Measurements from ENCODE around the gene DLG2.

The DLG2 gene

GRCh38 chr11:84524422-84525051 is 1102.6 kb downstream of the DLG2 start:
- DNase-seq = no peak

- no peak for DNase-seq
Measured at GRCh38 chr11:84522331-84522730, 1104.8 kb downstream of the DLG2 start.

GRCh38 chr11:84518631-84519183 is 1108.4 kb downstream of the DLG2 start:
- no peak for DNase-seq

- DNase-seq = no peak
Measured at GRCh38 chr11:84514436-84514835, 1112.7 kb downstream of the DLG2 start.

DNA sequence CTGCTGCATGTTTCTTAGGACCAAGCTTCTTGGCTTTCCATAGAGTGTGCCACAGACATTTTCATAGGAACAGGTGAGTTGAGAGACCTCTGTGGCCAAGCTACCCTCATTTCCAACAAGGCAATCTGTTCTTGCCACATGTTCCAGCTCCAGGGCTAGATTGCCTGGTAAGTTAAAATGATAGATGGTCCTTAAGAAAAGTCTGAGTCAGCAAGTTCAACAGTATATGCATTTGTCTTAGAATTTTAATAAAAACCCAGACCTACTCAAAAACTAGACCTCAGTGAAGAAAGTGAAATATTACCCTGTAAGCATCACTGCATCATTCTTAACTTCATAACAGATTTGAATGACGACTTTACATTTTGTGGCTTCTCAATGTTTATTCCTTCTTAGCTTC is 1123.6 kb downstream of the DLG2 start:
- DNase-seq = no peak

GRCh38 chr11:84501750-84502149 is 1125.4 kb downstream of the DLG2 start:
- peak; percentile 62 for DNase-seq

GRCh38 chr11:84497981-84498411 is 1129.1 kb downstream of the DLG2 start:
- DNase-seq = no peak

DNA sequence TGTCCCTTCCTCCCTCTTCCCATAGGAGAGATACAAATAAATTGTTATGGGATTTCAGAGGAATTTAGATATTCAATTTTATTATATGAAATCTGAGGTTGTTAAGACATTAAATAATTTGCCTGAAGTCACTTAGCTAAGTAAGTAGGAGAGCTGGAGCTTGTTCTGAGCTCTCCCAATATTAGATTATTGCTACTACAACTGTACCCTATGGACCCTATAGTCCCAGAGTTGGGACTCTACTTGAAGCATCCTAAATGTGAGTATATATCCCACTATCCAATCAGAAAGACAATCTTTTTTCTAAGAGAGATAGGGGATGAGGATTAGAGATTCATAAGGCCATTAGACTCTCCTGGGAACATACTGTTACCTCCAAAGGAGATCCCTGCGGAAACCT is 1130.0 kb downstream of the DLG2 start:
- DNase-seq = no peak

DNA sequence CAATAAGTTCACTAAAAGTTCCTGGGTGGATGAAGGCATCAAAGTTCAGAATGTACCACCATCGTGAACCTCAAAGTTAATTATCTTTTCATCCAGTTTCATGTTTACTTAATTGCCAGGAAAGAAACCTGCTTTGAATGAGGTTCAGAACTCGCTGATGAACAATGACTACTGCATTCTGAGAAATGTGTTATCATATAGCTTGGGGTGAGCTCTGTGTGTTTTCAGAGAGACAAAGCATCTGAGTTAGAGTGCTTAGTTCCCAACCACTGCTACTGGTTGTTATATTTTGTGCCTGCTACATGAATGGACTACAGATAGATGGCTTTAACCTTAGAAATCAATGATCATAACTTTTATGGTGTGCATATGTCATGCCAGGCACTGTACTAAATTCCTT is 1131.0 kb downstream of the DLG2 start:
- DNase-seq = no peak

DNA sequence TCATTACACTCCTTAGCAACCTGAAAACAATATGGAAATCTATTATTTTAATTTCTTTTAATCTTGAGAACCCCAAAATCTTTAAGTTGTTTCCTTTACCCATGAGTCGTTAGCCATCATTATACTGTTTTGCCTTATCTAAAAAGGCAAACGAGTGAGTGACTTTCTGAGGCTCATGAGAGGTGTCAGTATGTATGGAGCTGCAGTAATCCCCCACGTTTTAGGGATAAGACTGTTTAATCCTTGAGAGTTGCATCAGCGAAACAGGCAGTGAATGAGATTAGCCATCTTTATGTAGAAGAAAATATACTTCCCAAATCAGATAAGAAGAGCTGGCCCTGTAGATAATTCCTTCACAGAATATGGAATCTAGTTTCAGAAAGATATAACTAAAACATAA is 1147.0 kb downstream of the DLG2 start:
- no peak for DNase-seq

GRCh38 chr11:84476581-84476980 is 1150.6 kb downstream of the DLG2 start:
- no peak for DNase-seq

DNA sequence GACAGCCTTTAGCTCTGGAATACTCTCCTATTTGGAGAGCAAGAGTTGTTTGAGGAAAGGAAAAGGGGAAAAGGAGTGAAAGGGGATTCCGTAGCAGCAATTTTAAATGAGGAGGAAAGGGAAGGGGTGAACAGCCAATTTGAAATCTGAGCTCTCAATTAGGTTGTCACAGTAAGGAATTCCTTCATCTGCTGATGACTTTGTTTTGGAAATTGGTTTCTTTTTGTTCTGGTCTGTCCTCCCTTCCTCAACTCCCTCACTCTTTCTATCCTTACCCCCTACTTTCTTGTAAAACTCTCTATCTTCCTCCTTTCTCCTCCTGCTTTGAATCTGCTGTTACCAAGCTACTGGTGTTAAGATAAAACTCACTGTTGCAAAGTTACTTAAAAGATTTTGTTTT is 1155.6 kb downstream of the DLG2 start:
- no peak for DNase-seq

DNA sequence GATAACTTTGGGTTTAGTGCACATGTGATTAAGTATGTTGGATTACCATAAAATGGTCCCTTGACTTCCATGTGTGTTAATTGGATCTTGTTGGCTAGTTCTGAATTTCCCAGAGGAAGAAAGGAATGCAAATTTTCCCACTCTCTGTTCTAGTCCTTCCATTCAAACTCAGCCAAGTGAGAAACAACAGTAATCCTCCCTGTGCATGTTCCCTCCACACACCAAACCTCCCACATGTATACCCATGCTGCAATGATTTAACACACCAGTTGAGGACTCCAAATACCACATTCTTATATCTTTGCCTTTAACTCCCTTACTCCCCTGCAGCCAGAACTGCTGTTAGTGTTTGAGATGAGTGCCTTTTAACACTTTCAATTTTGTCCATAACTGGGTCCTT is 1158.9 kb downstream of the DLG2 start:
- DNase-seq = no peak

- no peak for DNase-seq
Measured at GRCh38 chr11:84465040-84465439, 1162.1 kb downstream of the DLG2 start.

DNA sequence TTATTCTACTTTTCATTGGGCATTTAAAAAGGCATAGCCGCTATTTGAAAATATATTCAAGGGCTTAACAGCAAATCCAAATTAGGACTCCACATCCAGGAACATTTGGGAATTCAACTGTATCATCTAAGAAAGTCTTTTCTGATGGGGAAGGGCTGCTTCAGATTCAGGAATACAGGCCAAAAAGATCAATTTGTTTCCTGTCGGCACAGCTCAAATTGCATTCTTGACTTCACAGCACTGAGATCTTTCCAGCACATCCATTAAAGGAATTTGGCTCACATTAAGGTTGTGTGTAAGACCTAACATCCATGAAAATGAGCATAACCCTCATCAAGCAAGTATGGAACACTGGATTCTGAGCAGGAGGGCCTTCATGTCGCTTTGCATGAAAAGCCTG is 1171.5 kb downstream of the DLG2 start:
- no peak for DNase-seq

- DNase-seq = no peak
Measured at GRCh38 chr11:84452211-84452610, 1174.9 kb downstream of the DLG2 start.

GRCh38 chr11:84438565-84438964 is 1188.6 kb downstream of the DLG2 start:
- no peak for DNase-seq

- peak; percentile 17 for DNase-seq
Measured at GRCh38 chr11:84437071-84437980, 1189.8 kb downstream of the DLG2 start.

- DNase-seq = no peak
Measured at GRCh38 chr11:84430661-84431060, 1196.5 kb downstream of the DLG2 start.

- DNase-seq = no peak
Measured at GRCh38 chr11:84425673-84426072, 1201.5 kb downstream of the DLG2 start.

GRCh38 chr11:84420271-84420670 is 1206.9 kb downstream of the DLG2 start:
- DNase-seq = no peak

- DNase-seq = no peak
Measured at GRCh38 chr11:84419616-84420015, 1207.5 kb downstream of the DLG2 start.

GRCh38 chr11:84414920-84415319 is 1212.2 kb downstream of the DLG2 start:
- DNase-seq = no peak

- DNase-seq = no peak
Measured at GRCh38 chr11:84413549-84413948, 1213.6 kb downstream of the DLG2 start.

Measured in MV-4-11 (cell line).